ENCODE measurements around the gene KAT2B.

Gene KAT2B

DNA sequence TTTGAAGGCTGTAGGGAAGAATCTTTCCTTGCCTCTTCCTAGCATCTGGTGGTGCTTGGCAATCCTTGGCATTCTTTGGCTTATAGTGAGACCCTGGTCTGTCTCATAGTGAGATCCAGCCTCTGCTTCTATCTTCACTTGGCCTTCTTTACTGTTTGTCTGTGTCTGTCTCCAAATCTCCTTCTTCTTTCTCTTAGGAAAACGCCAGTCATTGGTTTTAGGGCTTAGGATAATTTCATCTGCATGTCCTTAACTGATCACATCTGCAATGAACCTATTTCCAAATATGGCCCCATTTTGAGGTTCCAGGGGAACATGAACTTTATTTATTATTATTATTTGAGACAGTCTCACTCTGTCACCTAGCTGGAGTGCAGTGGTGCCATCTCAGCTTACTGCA, 25.8 kb downstream of the KAT2B start:
- no peak overlapping the region for H3K4me3 ChIP-seq (ENCODE audit: low read depth, low read length)
- DNase-seq (ENCODE audit: low read depth), result no peak
- TF ChIP-seq, protein P1, sequence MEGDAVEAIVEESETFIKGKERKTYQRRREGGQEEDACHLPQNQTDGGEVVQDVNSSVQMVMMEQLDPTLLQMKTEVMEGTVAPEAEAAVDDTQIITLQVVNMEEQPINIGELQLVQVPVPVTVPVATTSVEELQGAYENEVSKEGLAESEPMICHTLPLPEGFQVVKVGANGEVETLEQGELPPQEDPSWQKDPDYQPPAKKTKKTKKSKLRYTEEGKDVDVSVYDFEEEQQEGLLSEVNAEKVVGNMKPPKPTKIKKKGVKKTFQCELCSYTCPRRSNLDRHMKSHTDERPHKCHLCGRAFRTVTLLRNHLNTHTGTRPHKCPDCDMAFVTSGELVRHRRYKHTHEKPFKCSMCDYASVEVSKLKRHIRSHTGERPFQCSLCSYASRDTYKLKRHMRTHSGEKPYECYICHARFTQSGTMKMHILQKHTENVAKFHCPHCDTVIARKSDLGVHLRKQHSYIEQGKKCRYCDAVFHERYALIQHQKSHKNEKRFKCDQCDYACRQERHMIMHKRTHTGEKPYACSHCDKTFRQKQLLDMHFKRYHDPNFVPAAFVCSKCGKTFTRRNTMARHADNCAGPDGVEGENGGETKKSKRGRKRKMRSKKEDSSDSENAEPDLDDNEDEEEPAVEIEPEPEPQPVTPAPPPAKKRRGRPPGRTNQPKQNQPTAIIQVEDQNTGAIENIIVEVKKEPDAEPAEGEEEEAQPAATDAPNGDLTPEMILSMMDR (IDR thresholded peaks at IDR 0.05; ENCODE audit: insufficient read depth, low read depth, low read length, missing control alignments), result no peak

DNA sequence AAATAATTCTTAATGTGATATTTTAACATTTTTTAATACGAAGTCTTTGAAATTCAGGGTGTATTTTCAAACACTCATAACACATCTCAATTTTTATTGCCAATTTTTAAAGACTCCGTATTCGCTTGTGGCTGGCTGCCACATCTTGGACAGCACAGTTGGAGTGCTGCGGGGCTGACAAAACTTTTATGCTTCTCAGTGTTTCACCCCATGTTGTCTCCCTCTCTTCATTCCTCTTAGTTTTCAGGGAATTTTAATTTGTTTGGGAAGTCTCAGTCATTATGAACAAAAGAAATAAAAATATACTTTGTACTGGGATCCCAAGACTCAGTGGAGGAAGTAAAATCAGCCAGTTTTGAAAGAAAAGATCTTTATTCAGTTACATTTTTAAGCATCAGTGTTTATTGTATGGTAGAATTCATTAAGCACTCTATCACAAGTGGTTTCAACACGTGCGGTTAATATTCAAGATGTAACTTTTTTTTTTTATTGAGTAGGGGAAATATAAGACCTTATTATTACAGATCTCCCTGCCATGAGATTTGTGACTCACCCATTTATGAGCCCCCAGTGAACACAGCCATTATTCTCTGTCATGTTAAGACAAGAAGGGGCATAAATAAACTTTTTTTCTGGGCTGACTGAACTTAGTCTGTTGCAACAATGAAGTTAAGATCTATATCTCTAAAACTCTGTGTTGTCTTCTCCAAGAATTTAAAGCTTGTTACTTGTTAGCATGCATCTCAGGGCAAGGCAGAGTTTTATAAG, 26.8 kb downstream of the KAT2B start:
- no peak for DNase-seq (ENCODE audit: low read depth)
- TF ChIP-seq, protein P1 (IDR thresholded peaks at IDR 0.05; ENCODE audit: insufficient read depth, low read depth, low read length, missing control alignments), result no peak
- H3K4me3 ChIP-seq (ENCODE audit: low read depth, low read length), result no peak overlapping the region

DNA sequence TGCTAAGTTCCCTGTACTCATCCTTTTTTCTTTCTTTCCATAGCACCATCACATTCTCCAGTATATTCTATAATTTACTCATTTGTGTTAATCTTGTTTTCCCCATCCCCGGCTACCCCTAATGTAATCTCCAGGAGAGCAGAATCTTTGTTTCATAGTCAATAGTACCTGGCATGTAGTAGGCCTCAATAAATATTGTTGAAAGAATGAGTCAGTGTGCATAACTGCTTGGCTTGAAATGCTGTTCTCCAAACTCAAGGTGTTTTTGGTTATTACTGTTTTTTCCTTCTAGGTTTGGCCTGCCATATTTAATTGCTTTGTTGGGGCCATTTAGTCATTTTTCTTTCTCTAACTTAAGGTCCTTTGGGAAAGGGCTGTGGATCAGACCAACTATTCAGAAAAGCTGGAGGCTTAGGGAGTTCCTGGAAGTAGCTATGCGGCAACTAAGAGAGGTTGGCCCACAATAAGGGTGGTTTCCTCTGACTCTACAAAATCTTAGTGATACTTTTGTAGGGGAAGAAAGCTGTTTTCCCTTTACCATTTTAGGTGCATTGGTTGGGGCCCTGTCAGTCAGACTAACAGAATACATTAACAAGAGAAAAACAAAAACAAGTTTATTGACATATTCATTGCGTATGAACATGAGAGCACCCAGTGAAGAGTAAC, 28.4 kb downstream of the KAT2B start:
- no peak overlapping the region for H3K4me3 ChIP-seq (ENCODE audit: low read depth, low read length)
- no peak for DNase-seq (ENCODE audit: low read depth)
- TF ChIP-seq, protein P1 (IDR thresholded peaks at IDR 0.05; ENCODE audit: insufficient read depth, low read depth, low read length, missing control alignments), result no peak

DNA sequence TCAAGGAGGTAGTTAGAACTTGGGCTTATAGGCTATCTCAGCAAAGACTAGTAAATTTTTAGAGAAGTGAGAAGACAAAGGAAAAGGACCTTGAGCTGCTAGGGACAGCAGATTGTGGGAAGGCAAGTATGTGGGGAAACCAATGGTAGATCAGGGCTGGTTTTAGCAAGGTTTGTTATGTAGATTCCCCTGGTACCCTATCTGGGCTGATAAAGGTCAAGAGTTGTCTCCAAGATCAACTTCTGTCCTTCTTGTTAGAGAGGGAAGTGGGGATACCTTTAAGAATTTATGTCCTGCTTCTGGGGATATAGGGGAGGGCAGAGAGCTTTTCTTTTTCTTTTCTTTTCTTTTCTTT, 28.9 kb downstream of the KAT2B start:
- TF ChIP-seq, protein P1 (IDR thresholded peaks at IDR 0.05; ENCODE audit: insufficient read depth, low read depth, low read length, missing control alignments), result no peak
- DNase-seq (ENCODE audit: low read depth), result no peak
- no peak overlapping the region for H3K4me3 ChIP-seq (ENCODE audit: low read depth, low read length)

DNA sequence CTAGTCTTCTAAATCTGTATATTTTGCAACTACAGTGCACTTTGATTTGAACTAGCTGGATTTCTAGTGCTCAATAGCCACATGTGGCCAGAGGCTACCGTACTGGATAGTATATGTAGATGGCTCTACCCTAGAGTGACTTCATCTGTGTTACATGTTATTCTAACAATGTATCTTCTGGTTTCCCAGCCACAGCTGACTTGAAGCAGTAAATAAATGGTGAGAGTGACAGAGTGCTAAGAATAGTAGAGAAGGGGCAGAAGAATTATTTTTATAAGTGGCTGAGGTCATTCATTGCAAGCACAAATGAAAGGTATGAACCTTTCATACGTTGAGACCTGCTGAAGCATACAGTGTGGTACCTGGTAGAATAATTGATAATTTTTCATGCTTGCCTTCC, 30.9 kb downstream of the KAT2B start:
- TF ChIP-seq, protein P1 (IDR thresholded peaks at IDR 0.05; ENCODE audit: insufficient read depth, low read depth, low read length, missing control alignments), result no peak
- no peak for DNase-seq (ENCODE audit: low read depth)
- no peak overlapping the region for H3K4me3 ChIP-seq (ENCODE audit: low read depth, low read length)

DNA sequence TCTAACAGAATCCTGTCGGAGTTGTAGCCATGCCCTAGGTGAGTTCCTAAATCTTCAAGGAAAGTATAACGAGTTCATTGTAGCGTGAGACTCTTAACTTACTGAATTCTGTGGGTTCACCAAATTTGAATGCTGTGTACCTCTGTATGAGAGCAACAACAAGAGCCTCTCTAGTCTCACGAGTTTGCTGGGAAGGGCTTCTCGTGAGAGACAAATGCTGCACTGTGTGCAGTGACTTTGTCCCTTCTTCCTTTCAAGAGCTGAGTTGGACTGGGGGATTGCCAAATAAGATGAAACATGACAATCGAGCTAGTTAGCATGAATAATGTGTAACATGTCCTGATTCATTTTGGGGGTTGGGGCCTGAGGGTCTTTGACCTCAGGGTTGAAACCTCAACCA, 32.2 kb downstream of the KAT2B start:
- no peak for DNase-seq (ENCODE audit: low read depth)
- TF ChIP-seq, protein P1 (IDR thresholded peaks at IDR 0.05; ENCODE audit: insufficient read depth, low read depth, low read length, missing control alignments), result no peak
- H3K4me3 ChIP-seq (ENCODE audit: low read depth, low read length), result no peak overlapping the region
